Measurements from ENCODE around the gene KASH5.

The KASH5 gene

GRCh38 chr19:49437231-49437630 is 49.2 kb downstream of the KASH5 start:
- DNase-seq (ENCODE audit: low read depth), result no peak
- TF ChIP-seq CTCF (IDR thresholded peaks at IDR 0.05; ENCODE audit: low read length, missing control alignments), result no peak

GRCh38 chr19:49438261-49438660 is 50.2 kb downstream of the KASH5 start:
- DNase-seq (ENCODE audit: low read depth), result no peak
- no peak overlapping the region for H3K4me3 ChIP-seq (replicated peaks; ENCODE audit: low read depth, low read length)
- no peak for TF ChIP-seq CTCF (IDR thresholded peaks at IDR 0.05; ENCODE audit: low read length, missing control alignments)

More at GRCh38 chr19:49437231-49437630, 49.2 kb downstream of the KASH5 start:
- H3K4me3 ChIP-seq (replicated peaks; ENCODE audit: low read depth, low read length), result no peak overlapping the region

- DNase-seq (ENCODE audit: low read depth), result no peak
- TF ChIP-seq CTCF (IDR thresholded peaks at IDR 0.05; ENCODE audit: low read length, missing control alignments), result no peak
- H3K4me3 ChIP-seq (replicated peaks; ENCODE audit: low read depth, low read length), result no peak overlapping the region
Measured at GRCh38 chr19:49439836-49440235, 51.8 kb downstream of the KASH5 start.

- TF ChIP-seq CTCF (IDR thresholded peaks at IDR 0.05; ENCODE audit: low read length, missing control alignments), result no peak
- no peak overlapping the region for H3K4me3 ChIP-seq (replicated peaks; ENCODE audit: low read depth, low read length)
- no peak for DNase-seq (ENCODE audit: low read depth)
Measured at GRCh38 chr19:49440439-49441209, 52.6 kb downstream of the KASH5 start.

GRCh38 chr19:49441210-49441959 is 53.3 kb downstream of the KASH5 start, which contains the start of gene SLC17A7:
Gene SLC17A7, minus strand, starts transcription at chr19:49441527. Its CDS starts 148 bp downstream, at chr19:49441379.
- no peak for DNase-seq (ENCODE audit: low read depth)
- TF ChIP-seq CTCF (IDR thresholded peaks at IDR 0.05; ENCODE audit: low read length, missing control alignments), result no peak
- no peak within 1 kb of the TSS for H3K4me3 ChIP-seq (replicated peaks; ENCODE audit: low read depth, low read length)

- no peak overlapping the region for H3K4me3 ChIP-seq (replicated peaks; ENCODE audit: low read depth, low read length)
- no peak for TF ChIP-seq CTCF (IDR thresholded peaks at IDR 0.05; ENCODE audit: low read length, missing control alignments)
- no peak for DNase-seq (ENCODE audit: low read depth)
Measured at GRCh38 chr19:49441960-49442350, 53.9 kb downstream of the KASH5 start.

Measured in fibroblast of pulmonary artery (primary cell).